Activated naive CD4-positive, alpha-beta T cell treated with anti-CD3 and anti-CD28 coated beads, Interleukin-2, amount 50 U/mL, for 16 hours (primary cell): ENCODE results near the gene CNN2.
A peak's percentile ranks its signal among the peaks of the same experiment; 100 is the strongest.
"Not testable (repeated sequence)": the region's sequence is repeated elsewhere in the genome, so short reads cannot be mapped to it uniquely, and the experiment has no call there.

ENCODE experiments used
- DNase-seq: peaks from one replicate; pipeline ENCODE4 v3.0.0-alpha.2; 2020

The CNN2 gene

GRCh38 chr19:1012334-1012733 is 14.1 kb upstream of the CNN2 start:
- no peak for DNase-seq

- no peak for DNase-seq
Observed at GRCh38 chr19:1013218-1013617, 13.2 kb upstream of the CNN2 start.

- no peak for DNase-seq
Observed at GRCh38 chr19:1014161-1015060, 12.0 kb upstream of the CNN2 start.

- no peak for DNase-seq
Observed at GRCh38 chr19:1015061-1015781, 11.2 kb upstream of the CNN2 start.

- DNase-seq, result no peak
Observed at GRCh38 chr19:1015782-1016646, 10.4 kb upstream of the CNN2 start.

GRCh38 chr19:1016647-1017114 is 9.7 kb upstream of the CNN2 start:
- no peak for DNase-seq

GRCh38 chr19:1017115-1017905 is 9.1 kb upstream of the CNN2 start:
- DNase-seq, result no peak

- DNase-seq, result no peak
Observed at GRCh38 chr19:1017906-1018305, 8.5 kb upstream of the CNN2 start.

- DNase-seq, result no peak
Observed at GRCh38 chr19:1018393-1018792, 8.0 kb upstream of the CNN2 start.

- DNase-seq, result no peak
Observed at GRCh38 chr19:1018932-1019615, 7.3 kb upstream of the CNN2 start.

GRCh38 chr19:1019616-1019961 is 6.8 kb upstream of the CNN2 start:
- DNase-seq, result no peak

GRCh38 chr19:1019980-1020867 is 6.2 kb upstream of the CNN2 start:
- DNase-seq, result no peak

GRCh38 chr19:1020868-1021425 is 5.5 kb upstream of the CNN2 start, which contains the start of gene TMEM259:
TSS of gene TMEM259 (minus strand) at chr19:1021123. CDS start at chr19:1020996, 127 bp downstream.
- DNase-seq, result peak; percentile 98

GRCh38 chr19:1023883-1024188 is 2.6 kb upstream of the CNN2 start:
- not testable (repeated sequence) for DNase-seq

GRCh38 chr19:1025080-1025479 is 1.3 kb upstream of the CNN2 start:
- DNase-seq, result not testable (repeated sequence)

- peak; percentile 41 for DNase-seq
Observed at GRCh38 chr19:1026783-1027649, 608 bp downstream of the CNN2 start.

GRCh38 chr19:1027650-1028061 is 1.2 kb downstream of the CNN2 start:
- no peak for DNase-seq

GRCh38 chr19:1028062-1028926 is 1.9 kb downstream of the CNN2 start:
- DNase-seq, result peak; percentile 49
